Choroid plexus epithelial cell (primary cell): Measurements from ENCODE around the gene PDE4B.

ENCODE experiments used
- DNase-seq: peaks from one replicate; pipeline ENCODE4 v3.0.0-alpha.2; 2010; ENCODE audit warnings: low read depth
- H3K4me3 ChIP-seq: 2 replicates; pipeline ENCODE4 v1.5.1; 2011; ENCODE audit warnings: low read depth, mild to moderate bottlenecking, control low read depth, low read length, moderate library complexity
- CTCF ChIP-seq: conservative IDR thresholded peaks from 2 replicates; pipeline ENCODE4 v1.5.1; 2011; ENCODE audit warnings: low read depth, mild to moderate bottlenecking, control low read depth, inconsistent platforms, low read length, moderate library complexity

Gene PDE4B

GRCh38 chr1:66217021-66217420 is 424.3 kb downstream of the PDE4B start:
- H3K4me3 ChIP-seq: no peak overlapping the region
- no peak for TF ChIP-seq CTCF
- DNase-seq: peak; percentile 7

GRCh38 chr1:66217561-66217960 is 424.9 kb downstream of the PDE4B start:
- TF ChIP-seq CTCF: no peak
- DNase-seq: no peak
- H3K4me3 ChIP-seq: no peak overlapping the region

GRCh38 chr1:66220477-66220876 is 427.8 kb downstream of the PDE4B start:
- no peak for TF ChIP-seq CTCF
- no peak for DNase-seq

DNA sequence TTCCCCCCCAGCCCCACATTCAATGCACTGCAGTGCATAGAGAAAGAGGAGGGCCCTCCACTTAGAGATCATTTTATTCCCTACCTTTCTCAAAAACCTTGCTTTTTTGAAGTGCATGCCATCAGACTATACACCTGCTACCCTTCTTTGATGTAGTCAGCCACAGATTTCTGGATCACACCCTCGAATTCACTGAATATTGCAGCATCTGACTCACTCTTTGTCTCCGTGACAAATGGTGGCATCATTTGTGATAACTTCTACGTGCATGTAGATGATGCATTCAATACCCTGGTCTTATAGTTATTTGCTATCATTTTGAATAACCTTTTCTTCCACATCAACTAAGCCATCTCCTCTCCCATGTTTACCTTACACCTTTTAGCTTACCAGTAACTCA is 431.0 kb downstream of the PDE4B start:
- H3K4me3 ChIP-seq: no peak overlapping the region
- TF ChIP-seq CTCF: no peak
- DNase-seq: no peak

More at GRCh38 chr1:66220477-66220876, 427.8 kb downstream of the PDE4B start:
- no peak overlapping the region for H3K4me3 ChIP-seq

DNA sequence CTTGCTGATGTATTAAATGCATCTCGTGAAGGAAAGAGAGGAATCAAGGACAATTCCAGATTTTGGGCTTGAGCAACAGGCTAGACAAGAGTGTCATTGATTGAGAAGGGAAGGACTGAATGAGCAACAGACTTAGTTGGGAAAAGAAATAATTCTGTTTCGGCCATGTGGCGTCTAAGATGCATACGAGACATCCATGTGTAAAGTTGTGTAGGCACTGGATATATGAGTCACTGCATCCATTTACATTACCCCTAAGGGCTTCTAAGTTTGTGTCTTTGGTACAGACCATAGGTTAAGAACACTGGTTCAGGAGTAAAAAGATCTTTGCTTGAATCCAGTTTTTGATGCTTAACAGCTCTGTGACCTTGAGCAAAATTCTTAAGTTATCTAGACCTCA is 434.3 kb downstream of the PDE4B start:
- H3K4me3 ChIP-seq: no peak overlapping the region
- no peak for TF ChIP-seq CTCF
- no peak for DNase-seq

DNA sequence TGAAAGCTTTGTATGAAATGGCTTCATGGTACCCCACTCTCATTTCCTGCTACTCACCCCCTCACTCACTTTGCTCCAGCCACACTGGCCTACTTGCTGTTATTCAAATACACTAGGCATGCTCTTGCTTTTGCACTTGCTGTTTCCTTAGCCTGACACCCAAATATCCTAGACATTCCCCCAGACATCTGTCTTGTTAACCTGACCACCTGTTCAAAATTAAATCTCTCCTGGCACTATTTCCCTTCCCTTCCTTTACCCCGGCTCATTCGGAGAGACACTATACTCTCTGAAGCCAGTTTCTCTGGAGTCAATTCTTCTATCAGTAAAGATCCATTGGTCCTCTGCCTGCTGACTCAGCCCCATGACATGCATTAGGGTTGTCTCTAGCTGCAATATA is 435.3 kb downstream of the PDE4B start:
- no peak for DNase-seq
- no peak for TF ChIP-seq CTCF
- no peak overlapping the region for H3K4me3 ChIP-seq

DNA sequence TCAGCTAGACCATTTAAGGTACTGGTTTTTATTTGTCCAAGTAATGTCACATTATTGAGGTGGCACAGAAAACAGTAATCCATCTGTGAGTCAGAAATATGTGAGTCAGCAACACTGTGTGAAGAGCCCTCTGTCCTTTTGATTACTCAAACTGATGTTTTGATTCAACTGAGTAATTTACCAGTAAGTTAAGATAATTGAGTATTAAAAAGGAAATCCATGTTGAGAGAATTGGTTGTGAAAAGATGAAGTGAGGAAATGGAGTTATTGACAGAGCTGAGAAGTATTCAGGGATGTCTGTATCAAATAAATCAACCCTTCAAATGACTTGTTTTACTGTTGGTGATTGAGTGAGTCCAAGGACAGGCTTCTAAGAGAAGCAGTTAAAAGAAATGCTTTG is 438.5 kb downstream of the PDE4B start:
- peak; percentile 42 for DNase-seq

More for the DNA sequence above, 438.5 kb downstream of the PDE4B start:
- no peak for TF ChIP-seq CTCF
- H3K4me3 ChIP-seq: no peak overlapping the region
